GM18520 (cell line): ENCODE measurements around the gene SKA3.
"Not testable (repeated sequence)": the region's sequence is repeated elsewhere in the genome, so short reads cannot be mapped to it uniquely, and the experiment has no call there.

Experiments
- ATAC-seq: cut with Tn5 transposase; IDR thresholded peaks from one replicate; pipeline ENCODE4 v1.9.1; 2021; ENCODE audit not compliant: unreplicated experiment

SKA3 gene

GRCh38 chr13:21171420-21171819, 4.9 kb downstream of the SKA3 start:
- ATAC-seq, result no peak

GRCh38 chr13:21165606-21166005, 10.7 kb downstream of the SKA3 start:
- ATAC-seq, result not testable (repeated sequence)

- no peak for ATAC-seq
Observed at GRCh38 chr13:21164631-21165030, 11.7 kb downstream of the SKA3 start.

- no peak for ATAC-seq
Observed at GRCh38 chr13:21152251-21152899, 24.0 kb downstream of the SKA3 start.

GRCh38 chr13:21150013-21150412, 26.3 kb downstream of the SKA3 start:
- no peak for ATAC-seq

GRCh38 chr13:21149568-21149967, 26.8 kb downstream of the SKA3 start:
- no peak for ATAC-seq

- no peak for ATAC-seq
Observed at GRCh38 chr13:21148557-21149258, 27.6 kb downstream of the SKA3 start.

- no peak for ATAC-seq
Observed at GRCh38 chr13:21147827-21148226, 28.5 kb downstream of the SKA3 start.

GRCh38 chr13:21142766-21143165, 33.6 kb downstream of the SKA3 start:
- no peak for ATAC-seq

GRCh38 chr13:21139374-21139773, 37.0 kb downstream of the SKA3 start:
- ATAC-seq, result no peak

GRCh38 chr13:21138561-21138960, 37.8 kb downstream of the SKA3 start:
- ATAC-seq, result no peak

- ATAC-seq, result no peak
Observed at GRCh38 chr13:21137696-21138095, 38.7 kb downstream of the SKA3 start.

GRCh38 chr13:21135833-21136232, 40.5 kb downstream of the SKA3 start:
- ATAC-seq, result not testable (repeated sequence)

- no peak for ATAC-seq
Observed at GRCh38 chr13:21134475-21134874, 41.9 kb downstream of the SKA3 start.

GRCh38 chr13:21133077-21133476, 43.3 kb downstream of the SKA3 start:
- no peak for ATAC-seq

GRCh38 chr13:21130116-21130515, 46.2 kb downstream of the SKA3 start:
- no peak for ATAC-seq

GRCh38 chr13:21124852-21125251, 51.5 kb downstream of the SKA3 start:
- no peak for ATAC-seq

GRCh38 chr13:21123956-21124355, 52.4 kb downstream of the SKA3 start:
- ATAC-seq, result no peak

GRCh38 chr13:21121616-21122015, 54.7 kb downstream of the SKA3 start:
- no peak for ATAC-seq

GRCh38 chr13:21120191-21120590, 56.2 kb downstream of the SKA3 start:
- ATAC-seq, result no peak

- no peak for ATAC-seq
Observed at GRCh38 chr13:21119526-21119925, 56.8 kb downstream of the SKA3 start.

- ATAC-seq, result no peak
Observed at GRCh38 chr13:21118180-21118579, 58.2 kb downstream of the SKA3 start.
